Stimulated activated CD4-positive, alpha-beta T cell treated with anti-CD3 and anti-CD28 coated beads, Interleukin-15, amount 100 ng/mL, for 24 hours (primary cell): Measurements from ENCODE around the gene HDAC10.
A peak's percentile ranks its signal among the peaks of the same experiment; 100 is the strongest.
"Not testable (repeated sequence)": the region's sequence is repeated elsewhere in the genome, so short reads cannot be mapped to it uniquely, and the experiment has no call there.

Experiments
- DNase-seq: peaks from one replicate; pipeline ENCODE4 v3.0.0-alpha.2; 2020

The HDAC10 gene

DNA sequence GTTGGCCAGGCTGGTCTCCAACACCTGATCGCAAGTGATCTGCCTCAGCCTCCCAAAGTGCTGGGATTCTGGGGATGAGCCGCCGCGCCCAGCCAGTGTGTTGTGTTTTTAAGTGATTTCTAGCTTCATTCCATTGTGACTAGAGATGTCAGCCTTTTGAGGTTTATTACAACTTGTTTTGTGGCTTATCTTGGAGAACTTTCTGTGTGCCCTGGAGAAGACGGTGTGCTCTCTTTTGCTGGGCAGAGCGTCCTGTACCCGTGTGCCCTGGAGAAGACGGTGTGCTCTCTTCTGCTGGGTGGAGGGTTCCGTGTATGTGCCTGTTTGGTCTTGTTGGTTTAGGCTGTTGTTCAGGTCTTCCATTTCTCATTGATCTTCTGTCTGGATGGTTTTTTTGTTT lies 37.8 kb downstream of the HDAC10 start:
- DNase-seq = no peak

DNA sequence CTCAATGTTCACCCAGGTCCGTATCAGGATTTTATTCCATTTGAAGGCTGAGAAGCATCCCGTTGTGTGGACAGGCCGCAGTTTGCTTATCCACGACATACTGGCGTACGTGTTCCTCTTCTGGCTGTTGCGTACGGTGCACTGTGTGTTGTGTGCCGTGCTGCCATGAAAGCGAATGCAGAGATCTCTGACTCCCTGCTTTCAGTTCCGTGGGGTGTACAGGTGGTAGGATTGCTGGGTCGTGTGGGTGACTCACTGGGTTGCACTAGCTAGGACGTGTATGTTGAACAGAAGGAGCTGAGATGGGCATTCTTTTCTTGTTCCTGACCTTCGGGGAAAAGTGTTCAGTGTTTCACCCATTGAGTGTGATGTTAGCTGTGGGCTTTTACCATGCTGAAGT lies 39.9 kb downstream of the HDAC10 start:
- DNase-seq = no peak

DNA sequence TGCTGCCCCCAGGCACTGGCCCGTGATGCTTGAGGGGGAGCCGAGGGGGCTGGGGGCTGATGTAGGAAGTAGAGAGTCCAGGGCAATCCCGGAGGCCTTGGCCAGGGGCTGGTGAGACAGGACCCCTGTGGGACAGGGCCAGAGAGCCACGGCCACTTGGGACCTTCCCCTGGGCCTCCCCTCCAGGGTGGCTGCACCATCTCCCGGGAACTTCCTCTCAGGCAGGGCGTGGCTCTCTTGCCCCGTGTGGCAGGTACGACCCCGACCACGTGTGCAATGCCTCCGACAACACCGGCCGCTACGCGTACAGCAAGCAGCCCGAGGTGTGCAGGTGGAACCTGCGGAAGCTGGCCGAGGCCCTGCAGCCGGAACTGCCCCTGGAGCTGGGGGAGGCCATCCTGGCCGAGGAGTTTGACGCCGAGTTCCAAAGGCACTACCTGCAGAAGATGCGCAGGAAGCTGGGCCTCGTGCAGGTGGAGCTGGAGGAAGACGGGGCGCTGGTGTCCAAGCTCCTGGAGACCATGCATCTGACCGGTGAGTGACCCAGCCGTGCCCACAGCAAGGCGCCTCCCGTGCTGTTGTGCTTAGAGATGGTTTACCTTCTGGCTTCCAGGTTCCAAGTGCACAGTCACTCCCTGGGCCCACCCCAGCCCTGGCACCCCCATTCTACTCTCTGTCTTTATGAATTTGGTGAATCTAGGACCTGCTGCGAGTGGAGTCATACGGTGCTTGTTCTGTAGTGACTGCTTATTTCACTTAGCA lies 40.5 kb downstream of the HDAC10 start:
- no peak for DNase-seq

DNA sequence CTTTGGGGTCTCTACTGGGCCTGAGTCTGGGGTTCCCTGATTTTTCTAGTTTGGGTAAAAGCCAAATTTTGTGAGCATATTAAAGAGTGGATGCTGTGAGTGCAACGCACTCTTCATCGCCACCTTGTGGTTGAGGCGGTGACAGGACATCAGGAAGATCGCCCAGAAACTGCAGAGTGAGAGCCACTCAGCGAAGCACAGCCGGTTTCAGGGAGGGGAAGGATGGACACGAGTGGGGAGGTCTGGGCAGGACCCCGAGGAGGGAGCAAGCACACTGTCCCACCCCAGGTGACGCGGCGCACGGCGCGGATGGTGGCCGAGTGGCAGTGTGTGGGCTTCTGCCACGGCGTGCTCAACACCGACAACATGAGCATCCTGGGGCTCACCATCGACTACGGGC lies 41.2 kb downstream of the HDAC10 start:
- peak; percentile 79 for DNase-seq

DNA sequence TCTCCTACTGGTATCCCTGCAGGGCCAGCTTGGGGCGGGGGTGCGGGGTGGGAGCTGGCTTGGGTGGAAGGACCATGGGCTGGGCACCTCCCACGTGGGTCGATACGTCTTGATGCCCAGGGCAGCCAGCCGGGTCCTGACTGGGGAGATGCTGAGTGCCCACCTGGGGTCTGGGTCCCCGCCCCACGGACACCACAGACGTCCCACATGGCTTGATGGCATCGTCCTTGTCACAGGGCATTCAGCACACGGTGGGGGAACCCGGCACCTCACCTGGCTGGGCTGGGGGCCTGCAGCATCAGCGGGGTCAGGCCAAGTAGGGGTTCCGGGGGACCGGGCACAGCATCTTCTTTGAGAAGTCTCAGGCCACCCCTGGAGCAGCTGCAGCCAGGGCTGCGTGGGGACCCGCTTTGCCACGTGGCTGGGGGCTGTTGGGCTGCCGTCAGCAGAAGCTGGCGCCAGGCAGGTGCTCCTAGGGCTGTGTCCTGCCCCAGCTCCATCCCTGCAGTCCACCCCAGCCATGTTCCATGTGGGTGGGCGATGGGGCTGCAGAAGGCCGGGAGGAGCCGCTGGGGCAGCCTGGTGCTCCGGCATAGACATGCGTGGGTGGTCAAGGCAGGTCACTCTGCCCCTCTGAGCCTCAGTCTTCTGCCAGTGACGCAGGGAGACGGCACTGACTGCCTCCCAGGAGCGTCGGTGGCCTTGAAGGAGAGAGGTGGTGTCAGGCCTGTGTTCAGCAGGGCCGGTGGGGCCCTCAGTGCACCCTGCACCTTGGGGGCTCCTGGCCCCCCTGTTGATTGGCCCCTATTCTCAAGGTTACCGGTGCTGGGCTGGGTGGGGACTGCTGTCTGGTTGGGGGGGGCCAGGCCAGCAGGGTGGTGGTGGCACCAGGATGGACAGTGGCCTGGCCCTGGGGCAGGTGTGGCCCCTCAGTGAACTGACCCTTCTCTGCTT lies 41.8 kb downstream of the HDAC10 start:
- DNase-seq = no peak

DNA sequence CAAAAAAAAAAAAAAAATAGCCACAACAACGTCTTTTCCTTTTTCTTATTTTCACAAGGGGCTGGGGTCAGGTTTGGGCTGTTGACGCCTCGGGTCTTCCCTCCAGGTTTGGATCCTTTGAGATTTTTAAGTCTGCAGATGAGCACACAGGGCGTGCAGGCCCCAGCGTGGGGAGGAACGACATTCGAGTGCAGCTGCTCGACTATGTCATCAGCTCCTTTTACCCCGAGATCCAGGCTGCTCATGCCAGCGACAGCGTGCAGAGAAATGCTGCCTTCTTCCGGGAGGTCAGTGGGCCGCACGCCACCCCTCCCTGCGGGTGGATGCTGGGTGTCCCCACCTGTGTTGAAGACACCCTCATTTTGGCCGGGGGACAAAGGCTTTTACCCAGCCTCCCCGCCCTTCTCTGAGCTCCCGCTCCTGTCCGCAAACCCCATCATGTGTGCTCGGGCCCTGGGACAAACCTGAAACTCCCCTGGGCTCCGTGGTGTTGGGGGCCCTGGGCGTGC lies 42.6 kb downstream of the HDAC10 start:
- no peak for DNase-seq

DNA sequence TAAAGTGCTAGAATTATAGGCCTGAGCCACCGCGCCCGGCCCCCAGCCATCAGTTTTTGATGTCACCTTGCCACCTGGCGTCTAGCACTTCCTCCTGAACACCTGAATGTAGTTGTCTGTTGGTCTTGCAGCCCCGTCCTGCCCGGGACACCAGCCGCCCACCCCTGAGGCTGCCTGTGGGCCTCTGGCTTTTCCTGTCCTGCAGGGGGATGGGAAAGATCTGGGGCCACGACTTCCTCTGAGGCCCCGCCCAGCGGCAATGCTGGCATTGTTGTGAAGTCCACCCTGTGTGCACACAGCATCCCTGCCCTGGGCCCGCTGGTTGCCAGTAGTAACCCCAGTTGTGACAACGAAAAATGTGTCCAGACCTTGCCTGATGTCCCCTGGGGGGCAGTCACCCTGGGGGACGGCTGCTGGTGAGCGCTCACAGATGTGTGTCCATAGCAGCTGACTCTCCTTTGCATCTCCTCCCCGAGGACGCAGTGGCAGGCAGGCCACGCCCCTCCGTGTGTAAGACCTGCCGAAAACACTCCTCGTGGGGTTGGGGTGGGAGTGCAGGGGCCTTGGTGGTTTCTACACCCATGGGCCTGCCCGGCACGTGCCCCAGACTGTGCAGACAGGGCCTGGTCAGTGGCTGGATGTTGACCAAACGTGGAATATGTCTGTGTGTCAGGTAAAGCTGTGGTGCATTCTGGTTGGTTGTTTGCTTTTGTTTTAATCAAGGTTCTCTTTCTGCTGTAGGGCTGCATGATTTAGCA lies 43.5 kb downstream of the HDAC10 start:
- no peak for DNase-seq

DNA sequence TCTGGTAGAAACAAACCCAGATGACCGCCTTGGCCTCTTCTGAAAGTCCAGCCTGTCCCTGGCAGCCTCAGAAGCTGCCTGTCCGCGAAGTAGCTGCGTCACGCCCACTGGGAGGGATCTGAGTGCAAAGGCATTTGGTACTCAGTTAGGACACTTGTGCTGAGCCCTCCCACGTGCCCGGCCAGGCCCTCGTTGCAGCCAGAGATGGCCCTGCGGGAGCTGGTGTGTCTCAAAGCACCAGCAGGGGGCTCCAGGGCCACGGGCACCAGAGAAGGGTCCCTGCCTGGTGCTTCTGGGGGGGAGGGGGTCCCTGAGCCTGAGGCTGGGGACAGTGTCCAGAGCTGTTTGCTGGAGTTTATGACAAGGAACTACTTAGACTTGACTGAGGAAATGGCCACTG lies 44.5 kb downstream of the HDAC10 start:
- no peak for DNase-seq

DNA sequence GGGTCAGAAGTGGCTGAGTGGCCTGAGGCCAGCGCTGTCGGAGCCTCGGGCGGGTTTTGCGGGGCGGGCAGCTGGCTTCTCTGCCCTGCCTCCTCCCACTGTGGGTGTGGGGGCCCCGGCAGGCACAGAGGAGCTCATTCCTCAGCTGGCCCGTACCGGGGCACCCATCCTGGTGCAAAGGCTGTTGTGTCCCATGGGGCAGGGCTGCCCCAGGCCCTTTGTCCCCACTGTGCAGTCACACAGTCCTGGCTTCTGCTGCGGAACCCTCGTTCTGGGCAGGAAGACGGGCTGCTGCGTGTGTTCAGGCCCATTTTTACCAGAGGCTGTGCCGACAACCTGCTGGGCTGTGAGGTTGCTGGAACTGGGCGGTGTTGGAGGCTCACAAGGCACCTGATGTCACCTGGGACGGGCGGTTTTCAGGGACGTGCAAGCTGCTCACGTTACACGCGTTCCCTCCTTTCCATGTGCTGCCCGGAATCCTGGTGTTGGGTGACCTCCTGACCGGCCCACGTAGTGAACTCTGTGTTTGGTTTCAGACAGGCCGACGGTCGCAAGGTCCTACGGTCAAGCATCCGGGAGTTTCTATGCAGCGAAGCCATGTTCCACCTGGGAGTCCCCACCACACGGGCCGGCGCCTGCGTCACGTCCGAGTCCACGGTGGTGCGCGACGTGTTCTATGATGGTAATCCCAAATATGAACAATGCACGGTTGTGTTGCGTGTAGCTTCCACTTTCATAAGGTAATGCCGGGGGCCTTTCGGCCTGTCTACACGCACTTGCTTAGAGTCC lies 45.1 kb downstream of the HDAC10 start:
- DNase-seq = no peak

DNA sequence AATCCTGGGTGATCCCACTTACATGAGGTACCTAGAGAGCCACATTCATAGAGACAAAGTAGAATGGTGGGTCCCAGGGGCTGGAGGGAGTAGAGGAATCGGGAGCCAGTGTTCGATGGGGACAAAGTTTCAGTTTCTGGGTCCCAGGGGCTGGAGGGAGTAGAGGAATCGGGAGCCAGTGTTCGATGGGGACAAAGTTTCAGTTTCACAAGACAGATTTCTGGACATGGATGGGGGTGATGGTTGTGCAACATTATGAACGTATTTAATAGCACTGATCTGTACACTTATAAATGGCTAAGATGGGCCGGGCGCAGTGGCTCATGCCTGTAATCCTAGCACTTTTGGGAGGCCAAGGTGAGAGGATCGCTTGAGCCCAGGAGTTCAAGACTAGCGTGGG lies 46.1 kb downstream of the HDAC10 start:
- DNase-seq = not testable (repeated sequence)

DNA sequence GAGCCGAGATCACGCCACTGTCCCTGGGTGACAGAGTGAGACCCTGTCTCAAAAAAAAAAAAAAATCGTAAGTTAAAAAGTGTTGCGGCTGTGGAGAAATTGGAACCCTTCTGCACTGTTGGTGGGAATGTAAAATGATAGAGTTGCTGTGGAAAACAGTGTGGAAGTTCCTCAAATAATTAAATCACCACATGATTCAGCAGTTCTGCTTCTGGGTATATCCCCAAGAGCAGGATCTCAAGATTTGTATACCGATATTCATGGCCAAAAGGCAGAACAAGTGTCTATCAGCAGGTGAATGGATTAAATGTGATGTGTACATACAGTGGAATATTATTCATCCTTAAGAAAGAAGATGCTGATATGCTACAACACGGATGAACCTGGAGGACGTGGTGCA lies 46.5 kb downstream of the HDAC10 start:
- DNase-seq = no peak

DNA sequence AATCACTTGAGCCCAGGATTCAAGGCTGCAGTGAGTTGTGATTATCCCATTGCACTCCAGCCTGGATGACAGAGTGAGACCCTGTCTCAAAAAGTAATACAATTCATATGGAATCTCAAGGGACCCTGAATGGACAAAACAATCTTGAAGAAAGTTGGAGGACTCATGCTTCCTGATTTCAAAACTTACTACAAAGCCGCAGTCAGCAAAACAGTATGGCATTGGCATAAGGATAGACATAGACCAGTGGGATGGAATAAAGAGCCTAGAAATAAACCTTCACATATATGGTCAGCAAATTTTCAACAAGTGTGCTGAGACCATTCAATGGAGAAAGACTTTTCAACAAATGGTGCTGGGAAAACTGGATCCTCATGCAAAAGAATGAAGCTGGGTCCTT lies 47.8 kb downstream of the HDAC10 start:
- no peak for DNase-seq

DNA sequence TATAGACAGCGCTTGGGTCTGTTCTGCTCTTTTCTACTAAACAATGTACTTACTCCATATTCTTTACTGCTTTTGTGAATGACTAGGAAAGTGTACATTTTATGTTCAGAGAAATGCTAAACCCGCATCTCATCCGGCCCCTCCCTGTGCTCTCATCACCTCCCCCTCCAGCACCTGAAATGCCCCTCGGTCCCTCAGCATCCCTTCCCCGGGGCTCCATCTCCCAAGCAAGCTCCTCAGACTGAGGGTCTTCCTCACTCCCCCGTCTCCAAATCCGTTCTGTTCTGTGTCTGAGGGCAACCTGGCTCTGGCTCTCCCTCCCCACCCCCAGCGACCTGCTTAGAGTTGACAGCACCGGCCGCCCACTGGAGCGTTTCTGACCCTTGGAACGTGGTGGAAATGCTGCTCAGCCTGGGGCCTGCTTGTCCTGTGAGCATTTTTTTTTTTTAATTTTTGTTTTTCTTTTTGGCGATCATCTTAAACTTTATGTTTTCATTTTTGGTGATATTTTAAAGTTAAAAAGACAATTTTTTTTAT lies 48.9 kb downstream of the HDAC10 start:
- no peak for DNase-seq

DNA sequence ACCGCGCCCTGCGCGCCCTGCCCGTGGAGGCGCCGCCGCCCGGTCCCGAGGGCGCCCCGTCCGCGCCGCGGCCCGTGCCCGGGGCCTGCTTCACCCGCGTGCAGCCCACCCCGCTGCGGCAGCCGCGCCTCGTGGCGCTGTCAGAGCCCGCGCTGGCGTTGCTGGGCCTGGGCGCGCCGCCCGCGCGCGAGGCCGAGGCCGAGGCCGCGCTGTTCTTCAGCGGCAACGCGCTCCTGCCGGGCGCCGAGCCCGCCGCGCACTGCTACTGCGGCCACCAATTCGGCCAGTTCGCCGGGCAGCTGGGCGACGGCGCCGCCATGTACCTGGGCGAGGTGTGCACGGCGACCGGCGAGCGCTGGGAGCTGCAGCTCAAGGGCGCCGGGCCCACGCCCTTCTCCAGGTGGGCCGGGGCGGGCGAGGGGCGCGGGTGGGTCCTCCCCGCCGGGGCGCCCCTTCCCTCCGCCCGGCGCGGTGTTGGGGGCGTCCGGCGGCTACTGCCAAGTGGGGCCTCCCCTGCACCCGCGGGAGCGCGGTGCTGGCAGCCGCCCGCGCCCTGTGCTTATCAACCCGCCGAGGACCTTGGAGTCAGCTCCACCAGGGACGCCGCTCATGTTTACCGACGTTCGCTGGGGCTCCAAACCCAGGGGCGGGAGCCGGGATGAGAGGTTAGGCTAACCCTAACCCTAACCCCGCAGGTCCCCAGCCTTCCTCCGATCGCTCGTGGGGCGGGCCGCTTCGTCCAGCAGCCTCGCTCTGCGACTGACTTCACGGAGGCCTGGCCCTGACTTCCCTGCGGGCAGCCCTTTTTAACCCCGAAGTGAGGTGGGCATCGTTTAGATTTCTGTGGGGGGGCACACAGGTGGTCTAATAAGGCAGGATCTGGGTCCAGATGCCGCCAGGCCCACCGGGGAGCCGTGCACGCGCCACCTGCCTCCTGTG lies 49.6 kb downstream of the HDAC10 start:
- no peak for DNase-seq

DNA sequence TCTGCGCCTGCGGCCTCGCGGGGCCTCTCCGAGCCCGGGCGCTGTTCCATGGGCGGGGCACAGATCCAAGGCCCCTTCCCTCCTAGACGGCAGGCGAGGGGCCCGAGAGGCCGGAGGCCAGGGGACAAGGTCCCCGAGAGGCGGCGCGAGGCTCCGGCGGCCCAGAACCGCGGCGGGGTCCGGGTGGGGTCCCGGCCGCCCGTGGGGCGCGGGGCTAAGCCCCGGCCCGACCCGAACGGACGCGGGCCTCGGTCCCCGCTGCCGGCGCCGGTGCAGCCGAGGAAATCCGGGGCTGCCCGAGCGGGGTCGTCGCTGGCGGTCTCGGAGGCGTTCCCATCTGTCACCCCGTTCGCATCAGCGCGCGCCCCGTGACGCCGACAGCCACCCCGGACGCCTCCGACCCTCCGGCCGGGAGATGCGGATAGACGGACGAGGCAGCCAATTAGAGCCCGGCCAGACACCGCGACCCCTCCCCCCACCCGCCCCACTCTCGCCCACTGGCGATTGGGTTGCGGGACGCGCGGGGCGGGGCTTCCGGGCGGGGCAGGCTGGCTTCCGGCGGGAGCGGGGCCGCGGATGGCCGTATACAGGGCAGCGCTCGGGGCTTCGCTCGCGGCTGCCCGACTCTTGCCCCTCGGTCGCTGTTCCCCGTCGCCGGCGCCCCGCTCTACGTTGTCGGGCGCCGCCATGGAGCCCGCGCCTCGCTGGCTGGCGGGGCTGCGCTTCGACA lies 50.4 kb downstream of the HDAC10 start, which contains the start of gene SELENOO:
TSS of gene SELENOO (plus strand) at position 551 of the 730 bp plus-strand sequence. CDS start at position 577, 26 bp downstream.
- DNase-seq = peak; percentile 95

DNA sequence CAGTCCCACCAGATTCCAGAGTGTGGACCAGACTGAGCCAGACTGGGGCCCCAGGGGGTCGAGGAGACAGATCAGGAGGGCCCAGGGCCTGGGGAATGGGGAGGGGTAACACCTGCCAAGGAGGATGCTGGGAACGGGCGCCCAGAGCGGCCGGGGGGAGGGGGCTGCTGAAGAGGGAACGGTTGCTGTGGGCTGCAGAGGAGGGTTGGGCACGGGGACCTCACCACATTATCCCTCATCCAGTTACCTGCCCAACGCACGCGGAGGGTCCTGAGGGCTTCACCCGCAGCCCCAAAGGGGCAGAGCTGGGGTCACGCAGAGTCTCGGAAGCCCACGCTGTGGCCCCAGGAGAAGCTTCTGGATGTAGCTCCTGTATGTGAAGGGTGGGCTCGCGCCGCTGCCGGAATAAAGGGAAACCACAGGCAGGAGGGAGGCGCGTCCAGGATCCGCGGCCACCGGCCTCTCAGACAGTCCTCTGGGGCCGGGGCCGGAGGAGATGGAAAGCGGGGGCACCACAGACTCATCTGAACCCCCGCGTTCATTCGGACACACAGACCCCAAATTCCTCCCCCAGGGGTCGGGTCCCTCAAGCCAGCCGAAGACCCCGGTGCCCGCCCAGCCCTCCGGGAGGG lies 51.1 kb downstream of the HDAC10 start:
- DNase-seq = no peak

DNA sequence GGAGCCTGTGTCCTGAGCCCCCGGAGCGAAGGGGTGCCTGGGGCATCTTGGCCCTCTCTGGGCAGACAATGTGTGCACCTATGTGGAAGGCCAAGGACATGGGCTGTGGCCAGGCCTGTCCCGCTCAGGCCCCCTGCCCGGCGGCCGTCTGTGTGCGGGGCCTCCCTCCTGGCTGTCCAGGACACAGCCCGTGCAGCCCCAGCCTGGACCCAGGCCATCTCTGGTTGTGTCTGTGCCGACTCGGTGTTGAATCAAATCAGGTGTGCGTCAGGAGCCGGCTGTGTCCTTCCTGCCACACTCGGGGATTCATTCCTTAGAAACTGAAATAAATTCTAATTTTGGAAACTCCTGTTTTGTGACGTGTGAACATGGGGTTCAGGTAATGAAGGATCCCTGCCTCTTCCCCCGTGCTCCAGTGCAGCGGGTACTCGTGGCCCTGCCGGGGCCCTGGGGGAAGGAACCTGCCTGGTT lies 51.8 kb downstream of the HDAC10 start:
- DNase-seq = no peak

DNA sequence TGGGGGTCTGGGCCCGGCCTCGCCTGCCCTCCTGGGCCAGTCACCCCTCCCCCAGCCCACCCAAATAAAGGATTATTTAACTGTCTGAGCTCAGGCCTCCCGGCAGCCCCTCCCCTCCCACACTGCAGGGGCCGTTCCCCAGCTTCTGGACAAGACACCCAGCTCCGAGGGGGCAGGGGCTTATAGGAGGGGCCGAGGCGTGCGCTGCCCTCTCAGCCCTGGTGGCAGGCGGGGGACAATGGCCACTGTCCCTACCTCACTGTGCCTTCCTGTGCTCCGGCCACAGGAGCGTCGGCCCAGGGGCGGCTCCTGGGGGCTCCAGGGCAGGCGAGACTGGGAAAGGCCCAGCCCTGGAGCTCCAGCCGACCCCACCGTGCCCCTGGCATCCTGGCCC lies 52.4 kb downstream of the HDAC10 start:
- no peak for DNase-seq
